SHP77 (cell line): ENCODE results near the gene JDP2.

Source experiments
- DNase-seq, 2 experiments: peaks; one replicate each; lab custom pipeline; 2025; lab: John Stamatoyannopoulos, UW

The JDP2 gene

DNA sequence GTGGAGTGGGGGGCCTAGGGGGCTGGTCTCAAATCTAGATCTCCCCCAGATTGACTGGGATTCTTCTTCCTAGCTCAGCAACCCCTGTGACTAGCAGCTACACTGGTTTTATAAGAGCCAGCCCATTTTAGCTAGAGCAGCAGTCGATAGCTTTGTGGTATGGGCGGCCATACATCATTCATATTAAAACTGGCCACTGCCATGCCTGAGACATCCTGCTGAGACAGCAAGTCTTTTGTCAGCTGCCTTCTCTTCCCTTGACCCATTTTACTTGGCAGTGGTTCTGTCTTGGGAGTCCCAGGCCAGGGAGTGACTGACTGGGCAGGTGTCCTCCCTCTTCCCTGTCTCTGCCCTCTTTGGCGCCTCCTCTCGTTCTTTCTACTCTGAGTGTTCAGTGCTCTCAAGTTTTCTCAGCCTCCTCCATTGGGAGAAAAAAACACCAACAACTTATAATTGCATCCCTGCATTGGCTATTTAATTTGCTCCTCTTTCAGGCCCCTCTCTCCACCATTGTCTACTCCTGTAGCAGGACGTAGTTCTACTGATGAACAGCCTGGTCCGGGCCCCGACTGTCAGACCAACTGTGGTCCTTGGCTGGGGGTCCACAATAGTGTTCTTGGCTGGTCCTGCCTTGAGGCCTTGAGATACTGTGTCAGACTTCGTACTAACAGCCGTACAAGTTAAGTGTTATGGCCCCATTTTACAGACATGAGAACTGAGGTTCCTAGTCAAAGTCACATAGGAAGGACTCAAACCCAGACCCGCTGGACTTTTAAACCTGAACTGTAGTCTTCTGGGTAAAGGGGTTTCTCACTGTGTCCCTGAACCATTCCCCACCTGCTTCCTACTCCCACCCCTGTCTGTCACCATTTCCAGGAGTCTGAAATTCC is 18.3 kb upstream of the JDP2 start:
- no peak for DNase-seq

DNA sequence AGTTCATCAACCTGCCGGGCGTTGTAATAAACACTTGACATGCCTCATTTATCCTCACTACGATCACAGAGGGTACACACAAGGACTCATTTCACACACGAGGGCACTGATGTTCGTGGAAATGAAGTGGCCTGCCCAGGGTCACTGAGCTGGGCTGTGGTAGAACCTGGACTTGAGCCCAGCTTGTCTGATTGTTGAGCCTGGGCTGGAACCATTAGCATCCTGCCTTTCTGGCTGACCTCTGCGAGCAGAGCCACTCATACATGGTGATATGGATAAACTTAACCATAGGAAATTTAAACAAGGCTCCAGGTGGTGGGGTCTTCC is 16.6 kb upstream of the JDP2 start:
- no peak for DNase-seq

DNA sequence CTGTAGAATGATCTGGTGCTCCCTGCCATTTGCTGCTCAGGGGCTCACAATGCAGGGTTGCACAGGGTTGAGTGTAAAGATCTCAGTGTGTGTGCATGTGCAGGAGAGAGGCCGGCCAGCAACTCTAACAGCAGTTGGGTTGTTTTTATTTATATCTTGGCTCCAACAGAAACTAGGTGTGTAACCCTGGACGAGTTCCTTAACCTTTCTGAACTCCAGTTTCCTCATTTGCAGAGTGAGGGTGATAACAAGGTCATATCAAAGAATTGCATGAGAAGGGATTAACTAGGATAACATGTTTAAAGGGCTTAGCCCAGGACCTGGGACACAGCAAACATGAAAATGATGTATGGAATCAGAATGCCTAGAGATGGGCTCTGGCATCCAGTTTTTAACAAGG is 14.8 kb upstream of the JDP2 start:
- no peak for DNase-seq

DNA sequence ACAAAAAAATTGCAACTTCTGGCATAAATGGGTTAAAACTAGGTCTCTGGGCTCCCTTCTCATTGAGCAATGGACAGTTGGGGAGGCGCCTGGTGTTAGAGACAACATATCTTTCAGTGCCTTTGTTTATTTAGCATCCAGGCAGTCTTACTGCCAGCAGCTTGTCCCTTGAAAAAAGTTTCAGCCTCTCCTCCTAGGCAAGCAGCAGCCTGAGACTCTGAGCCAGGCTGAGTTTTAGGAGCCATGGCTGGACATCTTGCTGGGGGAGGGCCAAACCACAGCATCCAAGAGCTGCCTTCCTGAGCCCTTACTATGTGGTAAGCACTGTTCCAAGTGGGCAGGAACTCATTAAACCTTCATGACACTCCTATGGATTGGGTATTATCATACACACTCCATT is 10.1 kb upstream of the JDP2 start:
- DNase-seq = no peak

DNA sequence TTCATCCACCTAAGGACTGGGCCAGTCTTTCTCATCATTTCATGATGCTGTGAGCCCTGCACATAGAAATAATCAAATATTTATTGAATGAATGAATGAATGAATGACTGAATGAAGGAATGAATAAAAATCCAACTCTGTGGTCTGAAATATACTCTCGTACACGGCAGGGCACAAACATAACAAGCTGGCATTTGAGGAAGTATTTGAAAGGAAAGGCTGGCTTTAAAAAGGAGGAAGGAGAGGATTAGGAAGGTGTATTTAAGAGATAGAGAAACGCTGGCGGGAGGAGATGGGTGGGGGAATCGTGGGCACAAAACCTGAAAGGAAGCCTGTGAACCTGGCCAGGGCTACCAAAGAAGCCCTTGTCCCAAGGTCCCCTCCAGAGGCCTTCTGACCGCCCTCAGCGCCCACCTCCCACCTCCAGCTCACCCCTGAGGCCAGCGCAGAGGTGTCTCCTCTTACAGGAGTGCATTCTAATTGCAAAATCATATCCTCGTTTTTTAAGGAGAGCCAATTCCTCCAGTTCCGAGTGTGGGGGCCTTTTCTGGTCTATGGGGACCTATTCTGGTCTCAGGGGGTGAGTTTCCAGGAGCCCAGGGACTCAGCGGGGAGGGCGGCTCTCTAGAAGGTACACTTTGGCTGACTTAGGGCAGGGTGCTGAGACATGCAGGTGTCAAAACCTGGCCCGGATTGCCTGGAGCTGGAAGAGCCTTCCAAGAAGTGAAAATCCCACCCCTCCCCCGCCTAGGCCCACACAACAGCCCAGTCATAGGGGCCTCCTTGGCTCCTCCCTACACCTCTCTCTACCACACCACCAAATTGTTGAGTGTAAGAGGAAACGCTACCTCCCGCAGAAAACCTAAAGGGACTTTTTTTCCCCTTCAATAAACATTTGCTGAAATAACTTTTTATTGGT is 8.7 kb upstream of the JDP2 start:
- no peak for DNase-seq

DNA sequence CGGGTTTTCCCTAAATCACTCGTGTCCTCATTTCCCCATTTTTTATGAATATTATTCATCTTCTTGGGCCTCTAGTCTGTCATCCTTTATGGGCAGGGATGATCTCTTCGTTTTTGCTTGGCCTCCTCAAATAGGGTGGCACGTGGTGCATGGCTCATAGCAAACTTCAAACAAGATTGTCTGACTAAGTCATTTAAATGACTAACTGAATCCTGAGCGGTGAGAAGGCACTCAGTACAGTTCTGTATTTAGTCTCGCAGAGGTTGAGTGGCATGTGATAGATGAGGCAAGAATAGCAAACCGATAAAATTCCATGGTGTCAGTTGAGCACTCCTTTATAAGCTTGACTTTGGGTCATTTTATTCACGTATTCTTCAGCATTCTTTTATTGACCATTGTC is 5.7 kb upstream of the JDP2 start:
- no peak for DNase-seq

DNA sequence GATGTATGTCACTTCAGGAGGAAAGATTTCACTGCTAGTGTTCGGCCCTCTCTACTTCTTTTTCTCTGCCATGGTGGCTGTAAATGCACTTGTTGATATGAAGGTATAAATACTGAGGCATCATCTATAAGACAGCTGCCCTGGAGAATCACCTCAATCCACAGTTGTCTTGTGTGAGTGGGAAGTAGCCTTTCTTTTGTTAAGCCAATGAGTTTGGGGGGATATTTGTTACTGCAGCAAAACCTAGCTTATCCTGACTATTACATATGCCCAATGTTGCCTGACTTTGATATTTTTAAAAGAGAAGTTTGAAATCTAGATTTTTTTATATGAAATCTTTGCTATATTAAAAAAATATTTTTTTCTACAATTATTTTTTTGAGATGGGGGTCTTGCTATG is 3.3 kb upstream of the JDP2 start:
- no peak for DNase-seq

DNA sequence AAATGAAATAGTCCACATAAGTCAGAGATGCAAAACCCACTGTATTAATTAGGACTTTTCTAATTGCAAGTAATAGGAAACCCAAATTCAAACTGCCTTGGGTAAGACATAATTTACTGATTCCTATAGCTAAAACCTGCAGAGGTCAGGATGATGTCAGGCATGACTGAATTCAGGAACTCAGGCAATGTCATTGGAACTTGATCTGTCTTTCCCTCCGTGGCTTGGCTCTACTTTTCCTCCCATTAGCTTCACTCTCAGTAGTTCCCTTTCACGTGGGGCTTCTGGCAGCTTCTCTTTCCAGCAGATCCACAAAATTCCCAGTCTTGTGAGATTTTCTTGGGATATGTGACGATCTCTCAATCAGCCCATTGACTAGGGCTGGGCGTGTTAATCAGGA is 2.4 kb upstream of the JDP2 start:
- no peak for DNase-seq

DNA sequence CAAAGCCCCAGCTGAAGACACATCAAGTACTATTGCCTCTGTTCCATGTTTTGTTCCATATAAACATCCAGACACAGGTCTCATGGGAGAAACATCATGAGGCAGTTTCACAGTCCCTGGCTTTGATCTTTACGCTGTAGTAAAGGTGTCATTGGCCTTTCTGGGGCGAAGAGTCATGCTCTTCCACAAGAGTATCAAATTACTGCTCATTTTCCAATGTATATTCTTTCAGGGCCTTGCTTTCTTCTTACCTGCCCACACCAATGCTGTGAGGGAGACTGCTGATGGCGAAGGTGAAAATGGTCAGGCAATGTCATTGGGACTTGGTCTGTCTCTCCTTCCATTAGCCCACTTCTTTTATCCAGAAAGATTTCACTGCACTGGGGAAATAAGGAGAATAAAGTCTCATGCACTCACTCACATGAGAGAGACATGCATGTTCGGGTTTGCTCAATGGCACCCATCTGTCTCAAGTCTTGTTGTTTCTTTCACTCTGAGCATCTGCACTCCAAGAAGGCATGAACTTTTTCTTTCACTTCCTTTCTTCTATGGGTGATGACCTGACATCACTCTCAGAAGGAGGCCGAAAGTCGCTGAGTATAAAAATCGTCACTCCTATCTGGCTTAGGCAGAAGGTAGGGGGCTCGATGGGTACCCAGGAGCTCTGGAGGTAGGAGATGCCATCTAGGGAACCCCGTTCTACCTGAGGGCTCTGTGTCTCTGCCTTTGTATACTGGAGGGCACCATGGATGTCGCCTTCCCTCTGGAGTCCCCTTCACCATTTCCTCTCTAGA is 1.3 kb upstream of the JDP2 start:
- DNase-seq = no peak

DNA sequence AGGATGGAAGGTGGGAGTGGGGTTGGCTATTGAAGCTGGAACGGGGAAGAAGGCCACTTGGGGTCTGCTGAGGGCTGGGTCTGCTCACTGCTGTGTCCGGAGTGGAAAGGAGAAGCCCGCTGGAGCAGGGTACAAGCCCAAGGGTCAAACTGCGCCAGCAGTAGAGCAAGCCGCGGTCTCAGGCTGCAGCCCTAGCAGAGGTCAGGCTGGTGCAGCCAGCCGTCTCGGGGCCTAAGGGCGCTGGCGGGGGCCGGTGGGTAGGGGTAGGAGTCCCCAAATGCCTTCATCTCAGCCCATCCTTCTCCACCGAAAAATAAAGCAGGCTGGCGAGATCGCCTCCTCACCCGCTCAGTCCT is 718 bp upstream of the JDP2 start:
- no peak for DNase-seq

DNA sequence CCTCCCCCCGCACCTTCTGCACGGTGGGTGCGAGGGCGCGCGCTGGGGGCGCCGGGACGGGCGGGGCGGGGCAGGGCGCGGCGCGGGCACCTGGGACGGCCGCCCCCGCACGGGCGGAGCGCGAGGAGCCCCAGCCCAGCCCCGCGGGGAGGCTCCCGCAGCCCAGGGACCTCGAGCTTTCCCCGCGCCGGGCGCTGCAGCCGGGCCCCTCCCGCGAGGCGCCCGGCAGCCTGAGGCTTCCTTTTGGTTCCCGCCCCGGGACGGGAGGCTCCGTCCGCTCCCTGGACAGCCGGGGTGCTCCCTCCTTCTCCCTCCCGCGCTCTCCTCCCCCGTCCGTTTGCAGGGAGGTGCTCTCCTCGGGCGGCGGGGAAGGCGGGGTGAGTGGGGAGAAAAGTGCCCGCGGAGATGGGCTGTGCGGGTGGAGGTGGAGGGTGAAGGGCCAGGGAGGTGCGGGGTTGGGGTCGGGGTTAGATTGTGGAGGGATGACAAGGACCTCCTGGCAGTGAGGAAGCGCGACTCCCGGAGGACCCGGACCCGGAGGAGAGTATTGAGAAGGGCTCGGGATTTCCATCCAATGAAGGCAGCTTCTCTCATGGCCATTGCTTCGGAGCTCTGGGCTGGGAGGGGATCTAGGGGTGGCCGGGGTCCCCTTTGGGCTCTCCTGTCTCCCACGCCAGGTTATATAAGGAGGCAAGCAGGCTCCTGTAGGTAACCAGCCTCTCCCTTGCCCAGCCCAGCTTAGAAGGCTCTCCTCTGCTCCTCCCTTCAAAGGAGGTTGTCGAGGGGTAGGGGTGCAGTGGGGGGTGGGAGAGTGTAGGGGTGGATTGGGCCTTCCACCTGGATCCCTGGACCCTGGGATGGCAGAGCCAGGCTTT is 645 bp downstream of the JDP2 start:
- no peak for DNase-seq

DNA sequence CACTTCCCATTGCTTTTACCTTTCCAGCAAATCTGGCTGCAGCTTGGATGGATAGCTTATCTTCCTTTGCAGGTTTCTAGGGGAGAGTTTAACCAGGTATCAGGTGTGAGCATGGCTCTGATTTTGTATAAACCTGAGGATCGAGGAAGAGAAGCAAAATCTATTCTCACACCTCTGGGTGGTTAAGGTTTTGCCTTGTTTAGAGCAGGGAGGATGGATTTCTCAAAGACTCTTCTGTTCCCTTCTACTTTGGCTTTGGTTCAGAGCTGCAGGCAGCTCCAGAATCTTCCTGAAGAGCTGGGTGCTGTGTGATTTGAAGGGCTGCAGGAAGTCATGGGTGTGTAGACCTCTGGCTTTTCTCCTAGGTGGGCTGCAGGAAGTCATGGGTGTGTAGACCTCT is 1.7 kb downstream of the JDP2 start:
- no peak for DNase-seq

DNA sequence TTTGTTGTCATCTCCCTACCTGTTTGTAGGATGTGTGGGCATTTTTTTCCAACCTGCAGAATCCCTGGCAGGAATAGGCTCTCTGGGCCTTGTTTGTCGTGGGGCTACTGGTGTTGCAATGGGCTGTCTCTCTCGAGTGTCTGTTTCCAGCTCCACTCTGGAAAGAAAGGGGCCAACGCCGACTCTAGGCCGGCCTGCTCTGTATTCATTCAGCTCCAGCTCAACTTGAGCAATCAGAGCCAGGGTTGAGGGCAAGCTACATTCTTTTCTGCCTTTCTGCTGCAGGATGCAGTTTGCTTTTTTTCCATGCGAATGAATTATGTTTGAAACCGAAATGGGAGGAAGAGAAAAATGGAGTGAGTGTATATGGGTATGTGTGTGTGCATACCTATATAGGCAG is 2.3 kb downstream of the JDP2 start:
- no peak for DNase-seq

DNA sequence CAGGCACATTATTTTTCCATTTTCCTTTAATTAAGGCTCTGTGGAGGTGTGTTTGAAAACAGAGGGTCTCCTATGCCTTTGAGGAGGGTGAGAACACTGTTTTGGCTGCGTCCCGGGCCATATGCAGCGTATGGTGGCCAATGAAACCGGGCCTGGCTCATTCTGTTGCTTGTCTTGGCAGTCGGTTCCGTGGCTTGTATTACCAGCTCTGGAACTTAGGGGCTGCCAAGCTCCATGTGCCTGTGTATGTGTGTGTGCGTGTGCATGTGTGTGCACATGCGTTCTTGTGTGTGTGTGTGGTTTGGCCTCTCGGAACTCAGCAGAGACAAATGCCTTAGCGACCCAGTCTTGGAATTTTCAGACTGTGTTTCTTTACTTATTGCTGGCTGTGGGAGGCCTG is 2.7 kb downstream of the JDP2 start:
- DNase-seq = no peak

DNA sequence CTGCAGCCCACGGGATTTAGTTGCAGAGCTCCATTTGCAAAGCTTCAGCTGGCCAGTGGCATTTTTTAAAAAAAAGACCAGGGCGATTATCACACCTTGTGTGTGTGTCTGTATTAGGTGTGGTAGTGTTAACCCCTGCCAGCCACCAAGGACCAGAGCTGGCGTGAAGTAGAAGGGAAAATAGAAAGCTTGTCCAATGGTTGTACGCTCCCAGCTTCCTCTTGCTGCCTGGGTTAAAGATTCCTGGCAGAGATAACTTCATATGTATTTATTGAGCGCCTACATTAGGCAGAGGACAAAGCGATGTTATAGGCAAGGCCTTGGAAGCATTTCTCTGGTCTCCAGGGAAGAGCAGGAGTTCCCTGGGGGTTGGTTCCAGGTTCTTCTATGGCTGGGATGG is 3.2 kb downstream of the JDP2 start:
- DNase-seq = no peak

DNA sequence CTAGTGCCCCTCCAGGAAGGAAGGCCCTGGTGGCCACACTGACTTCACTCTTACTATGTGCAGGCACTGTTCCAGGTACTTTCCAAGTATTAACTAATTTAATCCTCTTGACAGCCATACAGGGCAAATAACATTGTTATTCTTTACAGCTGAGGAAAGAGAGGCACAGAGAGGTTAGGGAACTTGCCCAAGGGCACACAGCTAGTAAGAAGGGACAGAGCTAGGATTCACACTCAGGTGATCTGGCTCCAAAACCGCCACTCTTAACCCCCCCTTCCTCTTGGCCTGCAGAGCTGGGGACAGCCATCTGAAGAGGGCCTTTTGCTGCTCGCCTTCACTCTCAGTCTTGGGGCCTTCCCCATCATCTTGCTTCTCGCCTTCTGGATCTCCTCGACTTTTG is 4.0 kb downstream of the JDP2 start:
- DNase-seq = no peak

DNA sequence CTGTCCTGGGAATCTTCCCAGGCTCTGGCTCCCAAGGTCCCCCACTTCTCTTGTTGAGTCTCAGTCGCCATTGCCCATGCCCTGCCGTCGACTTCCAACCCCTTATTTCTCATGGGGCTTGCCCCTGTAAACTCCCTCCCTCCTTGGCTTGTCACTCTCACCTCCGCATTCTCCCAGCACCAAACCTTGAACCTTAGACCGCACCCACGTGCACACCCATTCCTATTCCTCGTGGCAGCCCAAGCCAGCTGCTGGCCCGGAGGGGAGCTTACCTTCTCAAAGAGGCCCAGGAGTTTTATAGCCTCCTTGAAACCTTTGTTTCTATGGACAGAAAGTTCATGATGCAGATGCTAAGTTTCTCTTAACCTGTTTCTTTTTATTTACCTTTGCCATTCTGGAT is 4.6 kb downstream of the JDP2 start:
- no peak for DNase-seq

DNA sequence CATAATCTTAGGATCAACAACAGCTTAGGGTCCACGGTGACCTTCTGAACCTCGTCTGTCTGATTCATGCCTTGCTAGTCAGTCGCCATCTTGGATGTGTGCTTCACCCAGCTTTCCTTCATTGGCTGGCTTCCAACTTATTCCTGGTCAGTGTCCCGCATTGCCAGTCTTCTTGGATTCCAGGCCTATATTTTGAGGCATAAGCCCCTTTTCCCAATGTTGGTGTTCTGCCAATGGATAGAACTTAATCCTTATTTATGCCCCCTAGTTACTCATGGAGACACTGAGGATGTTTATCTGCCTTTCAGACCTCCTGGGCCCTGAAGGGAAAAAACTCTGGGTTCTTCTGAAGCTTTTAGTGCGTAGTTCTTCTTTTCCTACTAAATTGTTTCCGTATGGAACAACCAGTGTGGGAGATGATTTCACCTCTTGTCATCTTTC is 5.8 kb downstream of the JDP2 start:
- DNase-seq = no peak

DNA sequence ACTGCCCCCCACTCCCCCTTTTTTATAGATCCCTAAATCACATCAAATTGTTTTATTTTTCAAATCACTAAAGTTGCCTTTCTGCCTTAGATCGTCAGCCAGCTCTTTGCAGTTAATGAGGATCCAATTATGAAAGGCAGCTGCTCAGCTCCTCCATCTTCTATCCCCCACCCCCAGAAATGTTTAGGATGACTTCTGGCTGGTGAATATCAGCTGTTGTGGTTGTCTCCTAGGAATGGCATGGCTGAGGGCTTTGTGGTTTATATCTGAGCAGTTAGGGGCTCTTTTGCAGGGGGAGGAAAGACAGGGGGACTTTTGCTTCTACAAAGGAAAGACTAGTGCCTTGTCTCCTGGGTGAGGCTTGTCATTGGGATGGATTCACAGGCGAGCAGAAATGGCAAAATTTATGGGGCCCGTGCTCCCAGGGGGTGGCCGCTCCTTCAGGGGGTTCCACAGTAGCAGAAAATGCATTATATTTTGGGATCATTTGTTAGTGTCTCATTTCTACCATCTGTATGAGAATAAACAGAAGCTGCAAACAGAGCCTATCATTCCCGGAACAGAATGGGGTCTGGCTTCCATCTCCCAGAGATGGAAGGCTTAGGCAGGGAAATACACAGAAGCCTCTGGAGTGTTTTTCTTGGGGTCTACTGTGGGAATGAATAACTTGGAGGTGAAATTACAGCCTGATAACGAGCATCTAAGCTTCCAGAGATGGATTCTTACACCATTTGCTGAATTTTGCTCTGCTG is 6.5 kb downstream of the JDP2 start:
- no peak for DNase-seq

DNA sequence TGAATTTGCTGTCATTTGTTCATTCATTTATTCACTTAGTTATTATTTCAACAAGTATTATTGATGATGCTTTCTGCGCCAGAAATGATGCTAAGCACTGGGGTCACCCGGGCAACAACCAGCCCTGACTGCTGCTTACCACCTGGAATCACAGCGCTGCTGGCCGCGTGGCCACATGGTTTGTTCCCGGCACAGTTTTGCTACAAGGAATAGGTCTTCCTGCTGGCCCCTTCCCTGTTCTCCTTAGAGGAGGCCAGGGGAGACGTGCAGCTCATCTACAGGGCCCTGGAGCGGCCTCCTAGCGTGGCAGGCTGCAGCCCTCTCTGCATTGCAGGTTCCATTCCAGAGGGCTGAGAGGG is 7.0 kb downstream of the JDP2 start:
- DNase-seq = no peak

DNA sequence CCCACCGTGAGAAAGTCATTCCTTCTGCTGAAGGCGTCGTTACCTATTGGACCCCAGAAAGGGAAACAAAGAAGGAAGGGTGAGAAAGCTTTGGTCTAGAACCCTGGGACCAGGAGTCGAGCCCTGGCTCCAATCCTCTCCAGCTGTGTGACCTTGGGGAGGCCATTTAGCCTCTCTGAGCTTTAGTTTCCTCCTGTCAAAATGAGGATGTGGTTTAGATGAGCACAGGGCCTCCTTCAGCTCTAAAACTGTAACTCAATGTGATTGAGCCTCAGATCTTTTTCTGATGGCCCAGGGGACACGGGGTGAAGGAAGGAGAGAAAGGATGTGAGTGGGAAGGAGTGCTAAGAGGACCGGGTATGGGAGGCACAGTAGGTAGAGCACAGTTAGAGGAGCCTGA is 7.7 kb downstream of the JDP2 start:
- DNase-seq = no peak
